ENCODE data around the gene STKLD1. TPM values are rescaled to one million over a fixed set of nuclear protein-coding genes. Genes with fewer than 3 reads are reported as not detected.

The STKLD1 gene
- polyA plus RNA-seq, 1 donor = 2.4 TPM

DNA sequence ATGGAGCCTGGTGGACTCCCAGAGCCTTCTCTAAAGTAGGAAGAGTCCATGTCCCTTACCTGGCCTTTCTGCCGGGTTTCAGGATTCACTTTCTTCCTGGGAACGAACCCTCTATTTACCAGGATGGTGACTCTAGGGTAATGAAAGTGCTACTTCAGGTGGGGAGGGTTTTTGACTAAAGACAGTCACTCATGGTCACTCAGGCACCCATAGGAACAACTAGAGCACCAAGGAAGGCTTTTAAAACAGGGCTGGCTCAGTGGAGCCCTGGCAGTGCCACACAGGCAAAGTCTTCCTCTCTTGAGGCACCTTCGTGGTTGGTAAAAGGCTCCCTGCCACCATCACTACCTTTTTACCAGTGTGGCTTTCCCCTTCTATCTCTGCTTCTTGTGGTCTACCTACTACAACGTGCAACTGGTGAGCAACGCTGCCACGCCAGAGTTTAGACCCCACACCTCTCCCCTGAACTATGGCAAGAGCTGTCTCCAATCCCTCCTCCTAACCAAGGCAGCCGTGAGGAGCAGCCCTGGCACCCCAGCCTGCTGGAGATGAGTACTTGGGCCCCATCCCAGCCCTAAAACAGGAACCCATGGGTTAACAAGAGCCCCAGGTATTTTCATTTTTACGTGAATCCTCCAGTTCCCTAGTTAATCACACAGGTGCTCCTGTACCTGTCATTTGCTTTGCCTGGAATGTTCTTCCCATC lies 23.4 kb upstream of the STKLD1 start:
- no peak for DNase-seq
- Histone ChIP-seq H3K4me1 (ENCODE audit: control insufficient read depth, insufficient read depth, low read length) (peaks cover 27% of the 10 kb centered on the region), H3K9me3 (ENCODE audit: control insufficient read depth, low read depth, low read length) (no peaks in the 10 kb centered on the region), H3K36me3 (ENCODE audit: control insufficient read depth, insufficient read depth, low read length) (peaks cover 44% of the 10 kb centered on the region), H3K27ac (ENCODE audit: low read length) (no peak overlapping the region), H3K27me3 (ENCODE audit: control insufficient read depth, insufficient read depth, low read length) (no peaks in the 10 kb centered on the region), H3K4me3 (ENCODE audit: low read length) (no peak overlapping the region)
- 83% methylated on average over 1 of the region's 8 CpGs for WGBS (ENCODE audit: insufficient coverage, low lambda C conversion rate)

DNA sequence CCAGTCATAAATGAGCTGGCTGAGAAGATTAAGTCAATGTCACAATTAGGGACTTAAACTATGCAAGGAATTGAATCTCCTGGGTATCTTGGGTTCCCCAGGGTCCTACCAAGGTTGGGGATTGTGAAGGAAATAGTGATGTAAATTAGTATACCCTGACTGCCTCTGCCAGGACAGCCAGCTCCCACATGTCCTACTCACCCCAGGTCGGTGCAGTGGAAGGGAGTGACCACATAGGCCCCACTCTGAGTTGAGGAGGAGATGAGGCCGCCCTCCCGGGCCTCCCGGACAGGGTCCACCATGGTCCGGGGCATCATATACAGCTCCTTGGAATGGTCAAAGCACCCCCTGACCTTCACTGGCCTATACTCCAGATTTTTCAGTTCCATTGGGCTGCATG lies 22.6 kb upstream of the STKLD1 start:
- WGBS (ENCODE audit: insufficient coverage, low lambda C conversion rate) = no CpG with 5 or more reads among the region's 5 CpGs
- peaks cover 33% of the 10 kb centered on the region for H3K4me1 ChIP-seq (ENCODE audit: control insufficient read depth, insufficient read depth, low read length)
- no peak for DNase-seq

DNA sequence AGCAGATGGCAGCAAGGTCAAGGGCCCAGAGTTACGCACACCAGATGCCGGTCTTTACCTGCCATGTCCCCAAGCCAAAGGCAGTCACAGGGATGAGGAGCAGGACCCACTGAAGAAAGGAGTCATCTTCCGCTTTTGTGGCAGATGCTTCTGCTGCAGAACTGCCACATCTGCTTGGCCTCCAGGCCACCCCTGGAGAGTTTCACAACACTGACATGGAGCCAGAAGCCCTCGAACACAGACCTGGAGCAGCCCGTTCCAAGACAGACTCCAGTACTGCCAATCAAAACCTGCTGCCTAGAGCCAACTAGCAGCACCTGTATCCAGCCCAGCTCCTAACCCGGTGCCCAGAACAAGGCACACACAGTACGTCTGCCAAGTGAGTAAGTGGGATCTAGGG lies 21.4 kb upstream of the STKLD1 start:
- H3K4me1 ChIP-seq (ENCODE audit: control insufficient read depth, insufficient read depth, low read length) = peaks cover 36% of the 10 kb centered on the region

More for the DNA sequence above, 22.6 kb upstream of the STKLD1 start:
- Histone ChIP-seq H3K27ac (ENCODE audit: low read length) (no peak overlapping the region), H3K9me3 (ENCODE audit: control insufficient read depth, low read depth, low read length) (no peaks in the 10 kb centered on the region), H3K4me3 (ENCODE audit: low read length) (no peak overlapping the region), H3K36me3 (ENCODE audit: control insufficient read depth, insufficient read depth, low read length) (peaks cover 45% of the 10 kb centered on the region), H3K27me3 (ENCODE audit: control insufficient read depth, insufficient read depth, low read length) (no peaks in the 10 kb centered on the region)

DNA sequence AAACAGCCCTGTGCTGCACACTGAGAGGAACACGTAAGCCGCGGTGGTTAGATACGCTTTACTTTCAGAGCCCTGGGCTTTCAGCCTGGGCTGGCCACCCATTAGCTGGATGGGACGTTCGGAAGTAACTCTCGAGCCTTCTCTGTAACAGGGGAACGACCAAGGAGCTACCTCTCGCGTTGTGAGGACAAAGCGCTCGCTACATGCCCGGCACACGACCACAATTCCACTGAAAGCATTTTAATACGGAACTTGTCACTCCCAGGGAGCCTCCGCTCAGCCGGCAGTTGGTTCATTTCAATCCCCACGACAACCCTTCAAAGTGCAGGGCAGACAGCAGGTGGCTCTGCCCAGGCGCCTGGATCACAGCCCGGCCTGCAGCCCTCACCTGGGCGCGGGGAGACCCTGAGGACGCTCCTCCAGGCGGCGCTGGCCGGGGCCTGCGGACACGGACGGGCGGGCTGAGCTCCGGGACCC lies 20.2 kb upstream of the STKLD1 start:
- peaks cover 44% of the 10 kb centered on the region for H3K4me1 ChIP-seq (ENCODE audit: control insufficient read depth, insufficient read depth, low read length)
- no peak overlapping the region for H3K27ac ChIP-seq (ENCODE audit: low read length)
- DNase-seq = no peak
- no peaks in the 10 kb centered on the region for H3K27me3 ChIP-seq (ENCODE audit: control insufficient read depth, insufficient read depth, low read length)
- no CpG with 5 or more reads among the region's 31 CpGs for WGBS (ENCODE audit: insufficient coverage, low lambda C conversion rate)
- peaks cover 40% of the 10 kb centered on the region for H3K36me3 ChIP-seq (ENCODE audit: control insufficient read depth, insufficient read depth, low read length)
- H3K4me3 ChIP-seq (ENCODE audit: low read length) = peak overlapping the region; percentile 67
- no peaks in the 10 kb centered on the region for H3K9me3 ChIP-seq (ENCODE audit: control insufficient read depth, low read depth, low read length)

More for the DNA sequence above, 21.4 kb upstream of the STKLD1 start:
- Histone ChIP-seq H3K27me3 (ENCODE audit: control insufficient read depth, insufficient read depth, low read length) (no peaks in the 10 kb centered on the region), H3K36me3 (ENCODE audit: control insufficient read depth, insufficient read depth, low read length) (peaks cover 41% of the 10 kb centered on the region), H3K4me3 (ENCODE audit: low read length) (no peak overlapping the region), H3K27ac (ENCODE audit: low read length) (no peak overlapping the region), H3K9me3 (ENCODE audit: control insufficient read depth, low read depth, low read length) (no peaks in the 10 kb centered on the region)
- WGBS (ENCODE audit: insufficient coverage, low lambda C conversion rate) = no CpG with 5 or more reads among the region's 7 CpGs
- DNase-seq = no peak

DNA sequence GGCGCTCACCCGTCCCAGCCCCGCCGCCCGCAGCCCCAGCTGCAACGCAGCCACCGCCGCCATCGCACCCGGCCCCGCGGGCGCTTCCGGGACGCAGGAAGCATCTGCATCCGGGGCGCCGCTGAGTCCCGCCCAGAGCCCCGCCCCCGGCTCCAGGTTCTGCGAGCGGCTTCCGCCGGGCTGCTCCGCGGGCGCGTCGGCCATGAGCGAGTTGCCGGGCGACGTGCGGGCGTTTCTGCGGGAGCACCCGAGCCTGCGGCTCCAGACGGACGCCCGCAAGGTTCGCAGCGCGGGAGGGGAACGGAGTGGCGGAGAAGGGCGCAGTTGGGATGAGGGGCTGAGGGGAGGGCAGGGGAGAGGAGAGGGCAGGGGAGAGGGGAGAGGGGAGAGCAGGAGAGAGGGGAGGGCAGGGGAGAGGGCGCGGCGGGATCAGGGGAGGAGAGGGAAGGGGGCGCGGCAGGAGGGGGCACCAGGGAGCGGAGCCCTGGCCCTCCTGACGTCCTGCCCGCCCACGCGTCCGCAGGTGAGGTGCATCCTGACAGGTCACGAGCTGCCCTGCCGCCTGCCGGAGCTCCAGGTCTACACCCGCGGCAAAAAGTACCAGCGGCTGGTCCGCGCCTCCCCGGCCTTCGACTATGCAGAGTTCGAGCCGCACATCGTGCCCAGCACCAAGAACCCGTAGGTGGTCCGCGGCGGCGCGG lies 19.6 kb upstream of the STKLD1 start, which contains the start of the genes SURF1 and SURF2:
Gene SURF1 (minus strand): TSS at position 97 of the 701 bp plus-strand sequence. CDS start 34 bp downstream, at position 63.
Gene SURF2 (plus strand): TSS at position 160 of the 701 bp plus-strand sequence. CDS start 43 bp downstream, at position 203.
- peak; percentile 72 to 87 for DNase-seq
- peak within 1 kb of the TSS; percentile 73 for H3K4me3 ChIP-seq (ENCODE audit: low read length)
- no peak within 1 kb of the TSS for H3K27ac ChIP-seq (ENCODE audit: low read length)
- no CpG with 5 or more reads among the region's 78 CpGs for WGBS (ENCODE audit: insufficient coverage, low lambda C conversion rate)
- H3K27me3 ChIP-seq (ENCODE audit: control insufficient read depth, insufficient read depth, low read length) = no peaks in the 10 kb centered on the region
- peaks cover 40% of the 10 kb centered on the region for H3K36me3 ChIP-seq (ENCODE audit: control insufficient read depth, insufficient read depth, low read length)
- peaks cover 48% of the 10 kb centered on the region for H3K4me1 ChIP-seq (ENCODE audit: control insufficient read depth, insufficient read depth, low read length)
- H3K9me3 ChIP-seq (ENCODE audit: control insufficient read depth, low read depth, low read length) = no peaks in the 10 kb centered on the region

DNA sequence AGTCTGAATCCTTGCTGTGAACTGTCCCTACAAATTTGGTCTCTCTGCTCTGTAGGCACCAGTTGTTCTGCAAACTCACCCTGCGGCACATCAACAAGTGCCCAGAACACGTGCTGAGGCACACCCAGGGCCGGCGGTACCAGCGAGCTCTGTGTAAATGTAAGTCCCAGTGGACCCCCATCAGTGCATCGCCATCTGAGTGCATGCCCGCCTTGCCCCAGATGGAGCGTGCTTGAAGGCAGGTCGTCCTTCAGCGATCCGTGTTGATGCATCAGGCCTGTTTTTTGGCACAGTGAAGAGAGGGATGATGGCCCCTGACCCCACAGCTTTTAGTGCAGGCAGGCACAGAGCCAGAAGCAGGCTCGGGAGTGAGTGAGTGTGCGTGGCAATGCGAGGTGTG lies 18.5 kb upstream of the STKLD1 start:
- DNase-seq = no peak
- no CpG with 5 or more reads among the region's 14 CpGs for WGBS (ENCODE audit: insufficient coverage, low lambda C conversion rate)
- Histone ChIP-seq H3K27me3 (ENCODE audit: control insufficient read depth, insufficient read depth, low read length) (no peaks in the 10 kb centered on the region), H3K4me1 (ENCODE audit: control insufficient read depth, insufficient read depth, low read length) (peaks cover 48% of the 10 kb centered on the region), H3K9me3 (ENCODE audit: control insufficient read depth, low read depth, low read length) (no peaks in the 10 kb centered on the region), H3K4me3 (ENCODE audit: low read length) (no peak overlapping the region), H3K36me3 (ENCODE audit: control insufficient read depth, insufficient read depth, low read length) (peaks cover 40% of the 10 kb centered on the region), H3K27ac (ENCODE audit: low read length) (no peak overlapping the region)

DNA sequence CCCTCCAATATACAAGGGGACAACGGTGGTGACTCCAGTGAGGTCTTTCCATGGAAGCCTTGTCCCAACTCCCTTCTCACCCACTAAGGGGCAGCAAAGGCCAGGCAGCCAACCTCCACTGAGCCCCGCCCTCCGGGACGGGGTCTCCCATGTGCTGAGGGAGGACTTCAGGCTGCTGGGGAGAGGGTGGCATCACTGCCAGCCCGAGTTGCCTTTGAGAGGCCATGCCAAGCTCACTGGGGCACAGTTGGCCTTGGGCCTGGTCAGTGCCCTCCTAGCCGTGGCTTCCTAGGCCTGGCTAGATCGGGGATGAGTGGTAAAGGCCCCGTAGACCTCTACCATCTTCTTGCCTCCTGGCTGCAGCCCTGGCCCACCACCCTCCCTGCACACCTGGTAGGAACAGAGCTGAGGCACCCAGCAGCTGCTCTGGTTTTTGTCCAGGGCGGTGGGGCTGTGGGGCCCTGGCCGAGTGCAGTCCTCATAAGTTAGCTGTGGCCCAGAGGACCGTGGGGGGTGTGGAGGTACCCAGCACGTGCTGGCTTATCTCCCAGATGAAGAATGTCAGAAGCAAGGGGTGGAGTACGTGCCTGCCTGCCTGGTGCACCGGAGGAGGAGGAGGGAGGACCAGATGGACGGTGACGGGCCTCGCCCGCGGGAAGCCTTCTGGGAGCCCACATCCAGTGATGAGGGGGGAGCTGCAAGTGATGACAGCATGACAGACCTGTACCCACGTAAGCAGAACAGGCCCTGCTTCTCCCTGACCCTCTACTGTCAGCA lies 16.6 kb upstream of the STKLD1 start:
- Histone ChIP-seq H3K36me3 (ENCODE audit: control insufficient read depth, insufficient read depth, low read length) (peaks cover 49% of the 10 kb centered on the region), H3K27me3 (ENCODE audit: control insufficient read depth, insufficient read depth, low read length) (no peaks in the 10 kb centered on the region), H3K9me3 (ENCODE audit: control insufficient read depth, low read depth, low read length) (no peaks in the 10 kb centered on the region), H3K27ac (ENCODE audit: low read length) (no peak overlapping the region), H3K4me1 (ENCODE audit: control insufficient read depth, insufficient read depth, low read length) (peaks cover 48% of the 10 kb centered on the region), H3K4me3 (ENCODE audit: low read length) (no peak overlapping the region)
- WGBS (ENCODE audit: insufficient coverage, low lambda C conversion rate) = no CpG with 5 or more reads among the region's 20 CpGs
- peak in 1 of 2 donors; percentile 35 for DNase-seq

DNA sequence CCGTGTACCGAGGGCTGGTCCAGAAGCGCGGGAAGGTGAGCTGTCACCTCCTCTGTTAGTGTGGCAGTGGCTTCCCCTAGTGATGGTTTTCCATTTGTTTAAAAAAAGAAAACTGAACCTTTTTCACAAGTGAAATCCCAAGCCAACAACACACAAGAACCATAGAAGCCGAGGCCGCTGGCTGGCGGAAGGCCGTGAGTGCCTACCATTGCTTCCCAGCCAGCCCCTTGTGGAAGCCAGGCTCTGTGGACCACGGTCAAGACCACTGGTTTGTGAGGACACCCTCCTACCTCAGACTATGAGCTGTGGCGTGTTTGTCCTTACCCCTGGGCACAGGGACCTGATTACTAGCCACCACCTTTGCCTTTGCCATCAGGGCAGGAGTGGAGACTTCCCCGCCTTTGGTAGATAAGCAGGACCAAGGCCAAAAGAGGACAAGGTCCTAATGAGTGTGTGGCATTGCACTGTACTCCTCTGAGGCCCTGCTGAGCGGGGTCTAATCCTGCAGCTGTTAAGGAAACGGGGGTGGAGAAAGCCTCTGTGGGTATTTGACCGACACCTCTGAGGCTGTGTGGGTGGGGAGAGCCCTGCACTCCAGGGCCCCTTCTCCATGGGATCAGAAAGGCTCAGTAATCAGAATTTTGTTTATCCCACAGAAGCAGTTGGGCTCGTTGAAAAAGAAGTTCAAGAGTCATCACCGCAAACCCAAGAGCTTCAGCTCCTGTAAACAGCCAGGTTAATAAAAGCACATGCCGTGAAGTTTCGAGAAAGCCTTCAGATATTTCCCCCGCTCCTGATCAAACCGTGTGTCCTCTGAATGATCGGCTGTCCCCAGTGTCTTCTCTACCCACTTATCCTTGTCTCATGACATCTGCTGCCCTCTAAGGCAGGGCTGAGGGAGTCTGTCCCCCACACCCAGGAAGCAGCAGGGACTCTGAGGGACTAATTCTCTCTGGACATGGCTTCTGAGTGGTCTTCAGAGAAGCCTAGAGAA lies 15.5 kb upstream of the STKLD1 start:
- no CpG with 5 or more reads among the region's 21 CpGs for whole genome bisulfite sequencing (ENCODE audit: insufficient coverage, low lambda C conversion rate)
- no peaks in the 10 kb centered on the region for H3K27me3 ChIP-seq (ENCODE audit: control insufficient read depth, insufficient read depth, low read length)
- peaks cover 45% of the 10 kb centered on the region for H3K4me1 ChIP-seq (ENCODE audit: control insufficient read depth, insufficient read depth, low read length)
- H3K4me3 ChIP-seq (ENCODE audit: low read length) = no peak overlapping the region
- DNase-seq = peak in 1 of 2 donors; percentile 48
- no peak overlapping the region for H3K27ac ChIP-seq (ENCODE audit: low read length)
- H3K36me3 ChIP-seq (ENCODE audit: control insufficient read depth, insufficient read depth, low read length) = peaks cover 60% of the 10 kb centered on the region
- no peaks in the 10 kb centered on the region for H3K9me3 ChIP-seq (ENCODE audit: control insufficient read depth, low read depth, low read length)

DNA sequence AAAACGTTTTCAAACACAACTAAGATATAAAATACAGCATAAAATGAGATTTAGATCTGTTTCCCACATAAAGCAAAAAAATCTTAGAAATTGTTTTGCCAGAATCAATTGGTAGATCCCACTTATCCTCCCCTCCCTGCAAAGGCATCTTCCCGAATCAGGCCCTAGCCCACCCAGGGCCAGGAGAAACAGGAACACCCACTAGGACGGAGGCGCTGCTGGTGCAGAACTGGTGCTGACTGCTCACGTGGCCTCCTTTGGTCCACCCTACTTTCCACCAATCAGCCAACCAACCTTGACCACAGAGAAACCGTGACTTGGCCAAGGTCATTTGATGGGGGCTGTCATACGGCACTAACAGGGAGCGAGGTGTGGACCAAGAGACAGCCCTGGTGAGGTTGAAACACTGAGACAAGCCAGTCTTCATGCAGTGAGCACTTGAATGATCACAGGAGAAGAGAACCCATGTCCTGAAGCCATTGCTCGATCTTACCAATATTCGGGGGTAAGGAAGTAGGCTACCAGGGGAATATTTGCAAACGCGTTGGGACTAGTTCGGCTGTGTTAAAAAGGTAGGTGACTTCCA lies 14.6 kb upstream of the STKLD1 start:
- WGBS (ENCODE audit: insufficient coverage, low lambda C conversion rate) = 100% methylated on average over 1 of the region's 13 CpGs
- Histone ChIP-seq H3K27ac (ENCODE audit: low read length) (no peak overlapping the region), H3K4me1 (ENCODE audit: control insufficient read depth, insufficient read depth, low read length) (peaks cover 53% of the 10 kb centered on the region)

More for the DNA sequence above, 14.6 kb upstream of the STKLD1 start:
- Histone ChIP-seq H3K9me3 (ENCODE audit: control insufficient read depth, low read depth, low read length) (no peaks in the 10 kb centered on the region), H3K4me3 (ENCODE audit: low read length) (no peak overlapping the region), H3K36me3 (ENCODE audit: control insufficient read depth, insufficient read depth, low read length) (peaks cover 69% of the 10 kb centered on the region), H3K27me3 (ENCODE audit: control insufficient read depth, insufficient read depth, low read length) (no peaks in the 10 kb centered on the region)
- DNase-seq = no peak
